ENCODE measurements around the gene FNBP1L. TPM values are rescaled to one million over a fixed set of nuclear protein-coding genes. Genes with fewer than 3 reads are reported as not detected.

The FNBP1L gene
- total and polyA plus RNA-seq, 9 of the 15 experiments (the other 6 are each of a cell fraction or from before 2014, with no cell fraction given) = 1.4 to 6.9 (median 5.9) TPM

DNA sequence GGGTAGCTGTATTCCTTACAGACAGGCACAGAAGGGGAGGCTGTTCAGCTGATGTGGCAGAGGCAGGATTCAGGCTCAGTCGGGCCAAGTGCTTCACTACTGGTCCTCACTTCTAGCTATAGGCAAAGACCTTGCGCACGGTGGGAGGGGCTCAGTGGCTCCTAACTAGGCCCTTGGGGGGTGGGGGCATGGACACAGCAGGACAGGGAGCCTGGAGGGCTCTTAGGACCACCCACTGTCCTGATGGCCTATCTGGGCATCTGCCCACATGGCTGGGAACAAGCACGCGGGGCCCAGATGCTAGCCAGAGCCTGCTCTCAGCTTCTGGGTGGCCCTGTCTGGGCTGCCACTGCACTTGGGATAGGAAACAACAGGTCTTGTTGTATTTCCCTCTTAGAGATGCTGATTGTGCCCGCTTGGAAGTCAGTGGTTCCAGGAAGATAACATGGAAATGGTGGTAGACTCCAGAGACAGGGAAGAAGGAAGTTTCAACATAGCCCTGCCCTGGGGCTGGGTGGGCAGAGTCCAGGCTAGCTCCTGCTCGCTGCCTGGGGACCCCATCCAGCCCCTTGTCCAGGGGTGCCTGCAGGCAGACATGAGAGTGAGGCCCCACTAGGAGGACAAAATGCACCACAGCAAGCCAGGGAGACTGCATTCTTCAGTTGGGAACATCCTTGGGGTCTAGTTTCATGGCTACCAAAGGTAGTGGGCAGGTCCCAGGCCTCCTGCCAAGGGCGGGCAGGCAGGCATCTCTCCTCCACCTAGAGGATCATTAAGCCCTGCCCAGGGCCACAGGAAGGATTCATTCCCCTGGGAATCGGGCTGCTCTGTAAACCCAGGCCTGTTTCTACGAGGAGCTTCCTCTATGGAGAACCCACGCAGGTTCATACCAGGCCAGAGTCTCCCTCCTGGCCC lies 131.2 kb downstream of the FNBP1L start (continued):
- TF ChIP-seq ZFX (CRISPR knock-in tag; IDR thresholded peaks at IDR 0.05) = no peak
- no peak for TF ChIP-seq POLR2AphosphoS2 (IDR thresholded peaks at IDR 0.05; ENCODE audit: low read length)
- TF ChIP-seq ZNF695 (CRISPR knock-in tag; IDR thresholded peaks at IDR 0.05) = no peak
- TF ChIP-seq ASH1L (IDR thresholded peaks at IDR 0.05; ENCODE audit: borderline replicate concordance, low read depth, partially characterized antibody) = no peak
- TF ChIP-seq NR2F6 (CRISPR knock-in tag; IDR thresholded peaks at IDR 0.05) = no peak
- no peak for TF ChIP-seq GTF3C2 (IDR thresholded peaks at IDR 0.05; ENCODE audit: borderline replicate concordance, extremely low read depth, insufficient read length)
- no peak for TF ChIP-seq ZKSCAN3 (CRISPR knock-in tag; IDR thresholded peaks at IDR 0.05)
